IMR-90 (cell line): ENCODE data around the gene ANKRD44. TPM values are rescaled to one million over a fixed set of nuclear protein-coding genes. Genes with fewer than 3 reads are reported as not detected.

Experiments
- ATAC-seq: fragments of 200-7000 bp; cut with Tn5 transposase; 2 replicates; pipeline ENCODE4 v1.9.1; 2020; ENCODE audit warnings: low read depth, mild to moderate bottlenecking, moderate library complexity
- BruUV-seq: library from RNA; stranded (reverse); fragments of 400-500 nt; replicated peaks from 2 replicates; lab custom pipeline; 2021; lab: Mats Ljungman, UMichigan
- CTCF ChIA-PET: fragments of 300-600 bp; formaldehyde crosslinking; extraction: SDS; loops from one replicate; lab custom pipeline; 2021; ENCODE audit warnings: antibody characterized with exemption; lab: Yijun Ruan, JAX
- POLR2A ChIA-PET: fragments of 300-600 bp; sonication (Branson Sonifier 250); formaldehyde crosslinking; loops from one replicate; lab custom pipeline; 2022; ENCODE audit warnings: antibody characterized with exemption; ENCODE audit not compliant: unreplicated experiment; lab: Charles Lee
- DNase-seq: peaks from one replicate; pipeline ENCODE4 v3.0.0; 2013
- H2AFZ ChIP-seq: replicated peaks from 2 replicates; pipeline ENCODE3; 2013; ENCODE audit warnings: low read length, mild to moderate bottlenecking; ENCODE audit not compliant: poor library complexity
- H2AK5ac ChIP-seq: 2 replicates; pipeline ENCODE4 v1.6.1; 2013; ENCODE audit warnings: low read depth, low read length, inconsistent platforms
- H2AK9ac ChIP-seq: replicated peaks from 2 replicates; pipeline ENCODE3; 2013; ENCODE audit warnings: mild to moderate bottlenecking, low read depth, low read length, moderate library complexity; ENCODE audit not compliant: poor library complexity
- H2BK120ac ChIP-seq: 2 replicates; pipeline ENCODE4 v1.6.1; 2013; ENCODE audit warnings: low read depth, low read length, inconsistent platforms
- H2BK15ac ChIP-seq: 3 replicates; pipeline ENCODE4 v1.6.1; 2013; ENCODE audit warnings: low read depth, low read length, inconsistent platforms
- H2BK20ac ChIP-seq: 2 replicates; pipeline ENCODE4 v1.6.1; 2013; ENCODE audit warnings: low read depth, mild to moderate bottlenecking, inconsistent platforms, low read length, moderate library complexity
- H2BK5ac ChIP-seq: 2 replicates; pipeline ENCODE4 v1.6.1; 2013; ENCODE audit warnings: mild to moderate bottlenecking, low read depth, low read length, inconsistent platforms; ENCODE audit not compliant: poor library complexity, severe bottlenecking
- H3K14ac ChIP-seq: replicated peaks from 2 replicates; pipeline ENCODE4 v1.6.1; 2013; ENCODE audit warnings: low read depth, low read length, inconsistent platforms
- H3K18ac ChIP-seq: 2 replicates; pipeline ENCODE4 v1.6.1; 2013; ENCODE audit warnings: low read depth, low read length, control low read depth
- H3K23ac ChIP-seq: 2 replicates; pipeline ENCODE4 v1.6.1; 2013; ENCODE audit warnings: low read depth, low read length, inconsistent platforms
- H3K27ac ChIP-seq: 2 replicates; pipeline ENCODE4 v1.5.1; 2013; ENCODE audit warnings: mild to moderate bottlenecking, control low read depth, low read length; ENCODE audit not compliant: insufficient read depth
- H3K27me3 ChIP-seq: 2 replicates; pipeline ENCODE4 v1.6.1; 2013; ENCODE audit warnings: low read length; ENCODE audit not compliant: control insufficient read depth, insufficient read depth
- H3K36me3 ChIP-seq: 2 replicates; pipeline ENCODE4 v1.6.1; 2013; ENCODE audit warnings: low read length, mixed read lengths; ENCODE audit not compliant: control insufficient read depth, insufficient read depth
- H3K4ac ChIP-seq: 2 replicates; pipeline ENCODE4 v1.6.1; 2013; ENCODE audit warnings: low read depth, low read length, inconsistent platforms
- H3K4me1 ChIP-seq: 2 replicates; pipeline ENCODE4 v1.6.1; 2013; ENCODE audit warnings: low read length, mixed read lengths; ENCODE audit not compliant: control insufficient read depth, insufficient read depth
- H3K4me2 ChIP-seq: 2 replicates; pipeline ENCODE4 v1.6.1; 2013; ENCODE audit warnings: low read depth, mild to moderate bottlenecking, control low read depth, low read length, moderate library complexity
- H3K4me3 ChIP-seq: 2 replicates; pipeline ENCODE4 v1.5.1; 2013; ENCODE audit warnings: low read depth, mild to moderate bottlenecking, control low read depth, low read length, moderate library complexity; ENCODE audit not compliant: insufficient read depth
- H3K56ac ChIP-seq: 2 replicates; pipeline ENCODE4 v1.6.1; 2013; ENCODE audit warnings: low read length, inconsistent platforms; ENCODE audit not compliant: insufficient read depth; ENCODE audit errors: extremely low read depth
- H3K79me1 ChIP-seq, 2 experiments: 2 replicates each; pipeline ENCODE4 v1.6.1; 2013; ENCODE audit warnings: low read length in 2 of 2, inconsistent platforms in 1 of 2, low read depth in 1 of 2
- H3K9ac ChIP-seq: 2 replicates; pipeline ENCODE4 v1.6.1; 2013; ENCODE audit warnings: low read depth, low read length, control low read depth
- H3K9me1 ChIP-seq: 2 replicates; pipeline ENCODE4 v1.6.1; 2013; ENCODE audit warnings: low read length, inconsistent platforms; ENCODE audit not compliant: insufficient read depth
- H3K9me3 ChIP-seq: 2 replicates; pipeline ENCODE4 v1.6.1; 2013; ENCODE audit warnings: low read length; ENCODE audit not compliant: control insufficient read depth, insufficient read depth
- H4K20me1 ChIP-seq: 2 replicates; pipeline ENCODE4 v1.6.1; 2013; ENCODE audit warnings: low read length, inconsistent platforms; ENCODE audit not compliant: insufficient read depth
- H4K5ac ChIP-seq: 2 replicates; pipeline ENCODE4 v1.6.1; 2013; ENCODE audit warnings: mild to moderate bottlenecking, low read depth, low read length, control low read depth
- H4K8ac ChIP-seq, 2 experiments: 2 replicates each; pipeline ENCODE4 v1.6.1; 2013; ENCODE audit warnings: low read depth in 2 of 2, low read length in 2 of 2, control low read depth in 1 of 2, inconsistent platforms in 1 of 2
- H4K91ac ChIP-seq: 2 replicates; pipeline ENCODE4 v1.6.1; 2013; ENCODE audit warnings: low read depth, low read length, inconsistent platforms; ENCODE audit not compliant: insufficient read depth
- CEBPB ChIP-seq: IDR thresholded peaks from 2 replicates; pipeline ENCODE4 v1.6.1; 2012; ENCODE audit warnings: low read depth, low read length, improper control_type of control experiment
- CTCF ChIP-seq: conservative IDR thresholded peaks from 2 replicates; pipeline ENCODE4 v1.5.1; 2012; ENCODE audit warnings: mild to moderate bottlenecking, low read depth, low read length, improper control_type of control experiment
- WGBS, 2 experiments: methylation state at CpG; one replicate each; pipeline versions ENCODE4 v1.1.5 to v1.1.7; 2013; ENCODE audit warnings: missing lambda C conversion rate in 2 of 2; ENCODE audit not compliant: insufficient read length in 1 of 2; ENCODE audit errors: extremely low coverage in 2 of 2; 5-methylcytosine and 5-hydroxymethylcytosine counted together
- dilution Hi-C: fragments of 300-500 bp; cut with HindIII; formaldehyde crosslinking; loops from one replicate; pipeline ENCODE4 v1.14.3; 2018; ENCODE audit warnings: low sequenced_read_pairs; ENCODE audit not compliant: unreplicated experiment
- in situ Hi-C: fragments of 300-500 bp; cut with MboI; formaldehyde crosslinking; loops from 3 replicates; pipeline ENCODE4 v1.14.3; 2019; ENCODE audit warnings: low sequenced_read_pairs, inconsistent platforms, mixed read lengths
- intact Hi-C: fragments of 100-400 bp; cut with micrococcal nuclease; formaldehyde crosslinking; loops from 2 replicates; pipeline ENCODE4 v1.10.0; 2022
- polyA plus RNA-seq, 3 experiments: library from polyadenylated mRNA; depleted of rRNA; stranded (reverse); fragments of >200 nt; gene quantifications; 2 replicates each; pipeline ENCODE4 v1.2.3, GENCODE V29; 2012; ENCODE audit warnings: low replicate concordance in 1 of 3
- total RNA-seq: library from RNA; depleted of rRNA; stranded (reverse); fragments of >200 nt; gene quantifications from 2 replicates; pipeline ENCODE4 v1.2.3, GENCODE V29; 2012

ANKRD44 gene
- total and polyA plus RNA-seq, 2 of the 4 experiments (the other 2 are of a cell fraction), result 5.2 to 15.6 TPM

GRCh38 chr2:197007716-197008628 is 302.6 kb downstream of the ANKRD44 start:
- no peak overlapping the region for H2BK120ac ChIP-seq
- dilution Hi-C loops, result no loop called here
- no peaks in the 10 kb centered on the region for H4K20me1 ChIP-seq
- no peak overlapping the region for H3K9ac ChIP-seq
- no peak overlapping the region for H3K18ac ChIP-seq
- TF ChIP-seq CTCF, result no peak
- peak; percentile 87 for TF ChIP-seq CEBPB
- no peak overlapping the region for H3K4me2 ChIP-seq
- no peak overlapping the region for H3K27ac ChIP-seq
- no TSS peak for BruUV-seq
- no peak overlapping the region for H3K4ac ChIP-seq
- WGBS, 2 experiments, result no CpG with 5 or more reads among the region's 4 CpGs
- H3K9me3 ChIP-seq, result no peaks in the 10 kb centered on the region
- no peak overlapping the region for H4K5ac ChIP-seq
- no peak overlapping the region for H2AK9ac ChIP-seq
- H3K27me3 ChIP-seq, result no peaks in the 10 kb centered on the region
- ATAC-seq (peak; percentile 46; the same call in 1 of the 2 replicates), DNase-seq (peak; percentile 74)
- no peaks in the 10 kb centered on the region for H3K79me1 ChIP-seq
- no peak overlapping the region for H4K91ac ChIP-seq
- H2AFZ ChIP-seq, result no peak overlapping the region
- no peak overlapping the region for H2BK20ac ChIP-seq
- CTCF ChIA-PET, result no interaction called here
- H2AK5ac ChIP-seq, result no peak overlapping the region
- no peaks in the 10 kb centered on the region for H3K4me1 ChIP-seq
- no peaks in the 10 kb centered on the region for H3K9me1 ChIP-seq
- no peak overlapping the region for H3K14ac ChIP-seq
- in situ Hi-C loops, result no loop called here
- no peak overlapping the region for H3K23ac ChIP-seq
- H2BK5ac ChIP-seq, result no peak overlapping the region
- no peak overlapping the region for H3K4me3 ChIP-seq
- POLR2A ChIA-PET, result no interaction called here
- no peak overlapping the region for H3K56ac ChIP-seq
- H3K36me3 ChIP-seq, result no peaks in the 10 kb centered on the region
- H4K8ac ChIP-seq, result no peak overlapping the region
- no peak overlapping the region for H2BK15ac ChIP-seq
- intact Hi-C loops, result no loop called here
